ENCODE results near the gene YPEL3. TPM values are rescaled to one million over a fixed set of nuclear protein-coding genes. Genes with fewer than 3 reads are reported as not detected.

YPEL3 gene
- total RNA-seq, 4 donors from 2014 or later: 72.7 to 222 (median 154) TPM

GRCh38 chr16:30110661-30111060, 14.6 kb upstream of the YPEL3 start:
- Histone ChIP-seq H3K9me3 (no peaks in the 10 kb centered on the region), H3K4me1 (peaks cover 6 to 10% (median 8%) of the 10 kb centered on the region in 4 donors), H3K36me3 (peaks cover 16 to 98% (median 88%) of the 10 kb centered on the region in 4 donors), H3K27ac (replicated peaks in 1 of 4) (no peak overlapping the region), H3K27me3 (no peaks in the 10 kb centered on the region), H3K4me3 (no peak overlapping the region)
- DNase-seq (ENCODE audit: extremely low spot score): no peak
- 62% methylated on average over 7 of the region's 7 CpGs for WGBS
- intact Hi-C loops (cut with DNase I): no loop called here
- TF ChIP-seq POLR2AphosphoS5 (IDR thresholded peaks at IDR 0.05) (no peak), CTCF (IDR thresholded peaks at IDR 0.05) (no peak), EP300 (IDR thresholded peaks at IDR 0.05) (no peak), POLR2A (IDR thresholded peaks at IDR 0.05; ENCODE audit: low read depth) (no peak)

GRCh38 chr16:30108059-30108850, 12.2 kb upstream of the YPEL3 start:
- intact Hi-C loops (cut with DNase I): no loop called here
- WGBS: 94% methylated on average over 14 of the region's 15 CpGs
- Histone ChIP-seq H3K4me1 (peaks cover 3 to 5% (median 4%) of the 10 kb centered on the region in 4 donors), H3K27me3 (no peaks in the 10 kb centered on the region), H3K27ac (replicated peaks in 1 of 4) (no peak overlapping the region), H3K4me3 (no peak overlapping the region), H3K9me3 (no peaks in the 10 kb centered on the region), H3K36me3 (peaks cover 19 to 94% (median 79%) of the 10 kb centered on the region in 4 donors)
- TF ChIP-seq POLR2AphosphoS5 (IDR thresholded peaks at IDR 0.05): no peak
- no peak for TF ChIP-seq POLR2A (IDR thresholded peaks at IDR 0.05; ENCODE audit: low read depth)
- no peak for TF ChIP-seq CTCF (IDR thresholded peaks at IDR 0.05)
- TF ChIP-seq EP300 (IDR thresholded peaks at IDR 0.05): no peak
- DNase-seq (ENCODE audit: extremely low spot score): no peak

- no peaks in the 10 kb centered on the region for H3K4me1 ChIP-seq
- no peak for DNase-seq (ENCODE audit: extremely low spot score)
- H3K9me3 ChIP-seq: no peaks in the 10 kb centered on the region
- H3K27me3 ChIP-seq: no peaks in the 10 kb centered on the region
- 73% methylated on average over 4 of the region's 6 CpGs for WGBS
- H3K36me3 ChIP-seq: peaks cover 18 to 56% (median 45%) of the 10 kb centered on the region in 4 donors
- H3K27ac ChIP-seq (replicated peaks in 1 of 4): no peak overlapping the region
- intact Hi-C loops (cut with DNase I): no loop called here
- H3K4me3 ChIP-seq: no peak overlapping the region
- TF ChIP-seq CTCF (IDR thresholded peaks at IDR 0.05): no peak
- TF ChIP-seq POLR2A (IDR thresholded peaks at IDR 0.05; ENCODE audit: low read depth): no peak
Observed at GRCh38 chr16:30104492-30104891, 8.5 kb upstream of the YPEL3 start.

- Histone ChIP-seq H3K4me3 (no peak overlapping the region), H3K27me3 (no peaks in the 10 kb centered on the region), H3K27ac (replicated peaks in 1 of 4) (no peak overlapping the region), H3K4me1 (no peaks in the 10 kb centered on the region), H3K9me3 (no peaks in the 10 kb centered on the region), H3K36me3 (peaks cover 15 to 52% (median 42%) of the 10 kb centered on the region in 4 donors)
- intact Hi-C loops (cut with DNase I): no loop called here
- DNase-seq (ENCODE audit: extremely low spot score): no peak
- TF ChIP-seq EP300 (IDR thresholded peaks at IDR 0.05) (no peak), CTCF (IDR thresholded peaks at IDR 0.05) (no peak), POLR2AphosphoS5 (IDR thresholded peaks at IDR 0.05) (no peak), POLR2A (IDR thresholded peaks at IDR 0.05; ENCODE audit: low read depth) (no peak)
- WGBS: 92% methylated on average over 4 of the region's 4 CpGs
Observed at GRCh38 chr16:30104090-30104489, 8.1 kb upstream of the YPEL3 start.

Data from esophagus muscularis mucosa (tissue), 4 donors.